ENCODE measurements around the gene PEDS1. TPM values are rescaled to one million over a fixed set of nuclear protein-coding genes. Genes with fewer than 3 reads are reported as not detected.

Gene PEDS1
- total RNA-seq, 1 experiment from 2014 or later = 37.5 TPM

GRCh38 chr20:50115041-50115512 lies 38.4 kb downstream of the PEDS1 start:
- no peak for DNase-seq
- Mint-ChIP-seq H3K4me3 (ENCODE audit: low read depth, unreplicated experiment) (peak overlapping the region; percentile 73), H3K4me1 (ENCODE audit: low read depth, unreplicated experiment) (peaks cover 60% of the 10 kb centered on the region), H3K36me3 (ENCODE audit: insufficient read depth, unreplicated experiment) (peaks cover 37% of the 10 kb centered on the region), H3K27me3 (ENCODE audit: unreplicated experiment) (no peaks in the 10 kb centered on the region), H3K27ac (ENCODE audit: unreplicated experiment) (peak overlapping the region; percentile 69), H3K9me3 (ENCODE audit: low read depth, unreplicated experiment) (no peaks in the 10 kb centered on the region)
- CTCF ChIA-PET = interaction anchor here (0.6 to 2.5 kb wide), 12 partner anchors 9 to 64 kb away, joined by 3 to 17 read pairs (median 8); partner anchors contain the start of gene PEDS1
- intact Hi-C loops (cut with micrococcal nuclease; ENCODE audit: unreplicated experiment) = no loop called here
- no peak for TF ChIP-seq CTCF (IDR thresholded peaks at IDR 0.05; ENCODE audit: unreplicated experiment)
- BruUV-seq (replicated peaks) = no TSS peak

GRCh38 chr20:50113420-50114224 lies 39.9 kb downstream of the PEDS1 start:
- Mint-ChIP-seq H3K27me3 (ENCODE audit: unreplicated experiment) (no peaks in the 10 kb centered on the region), H3K27ac (ENCODE audit: unreplicated experiment) (peak overlapping the region; percentile 77), H3K4me3 (ENCODE audit: low read depth, unreplicated experiment) (peak overlapping the region; percentile 93), H3K36me3 (ENCODE audit: insufficient read depth, unreplicated experiment) (peaks cover 37% of the 10 kb centered on the region), H3K9me3 (ENCODE audit: low read depth, unreplicated experiment) (no peaks in the 10 kb centered on the region), H3K4me1 (ENCODE audit: low read depth, unreplicated experiment) (peaks cover 69% of the 10 kb centered on the region)
- intact Hi-C loops (cut with micrococcal nuclease; ENCODE audit: unreplicated experiment) = no loop called here
- TSS peak; percentile 89 for BruUV-seq (replicated peaks)
- no peak for DNase-seq
- no peak for TF ChIP-seq CTCF (IDR thresholded peaks at IDR 0.05; ENCODE audit: unreplicated experiment)
- CTCF ChIA-PET = interaction anchor here (0.6 to 1.9 kb wide), 10 partner anchors 10 to 169 kb away, joined by 4 to 10 read pairs (median 5); partner anchors contain the start of gene PEDS1

- no TSS peak for BruUV-seq (replicated peaks)
- DNase-seq = peak; percentile 93
- Mint-ChIP-seq H3K27me3 (ENCODE audit: unreplicated experiment) (no peaks in the 10 kb centered on the region), H3K36me3 (ENCODE audit: insufficient read depth, unreplicated experiment) (peaks cover 37% of the 10 kb centered on the region), H3K4me1 (ENCODE audit: low read depth, unreplicated experiment) (peaks cover 77% of the 10 kb centered on the region), H3K9me3 (ENCODE audit: low read depth, unreplicated experiment) (no peaks in the 10 kb centered on the region), H3K27ac (ENCODE audit: unreplicated experiment) (peak within 1 kb of the TSS; percentile 77), H3K4me3 (ENCODE audit: low read depth, unreplicated experiment) (peak within 1 kb of the TSS; percentile 93)
- intact Hi-C loops (cut with micrococcal nuclease; ENCODE audit: unreplicated experiment) = no loop called here
- CTCF ChIA-PET = interaction anchor here (0.6 to 1.9 kb wide), 10 partner anchors 9 to 169 kb away, joined by 3 to 10 read pairs (median 5); partner anchors contain the start of gene PEDS1
- TF ChIP-seq CTCF (IDR thresholded peaks at IDR 0.05; ENCODE audit: unreplicated experiment) = no peak
Observed at GRCh38 chr20:50112512-50113419, 40.8 kb downstream of the PEDS1 start, which contains the start of gene UBE2V1. Gene UBE2V1, minus strand, starts transcription at chr20:50113150. Its CDS starts 22 bp downstream, at chr20:50113128.

GRCh38 chr20:50111829-50112495 lies 41.6 kb downstream of the PEDS1 start:
- Mint-ChIP-seq H3K4me3 (ENCODE audit: low read depth, unreplicated experiment) (peak overlapping the region; percentile 93), H3K27me3 (ENCODE audit: unreplicated experiment) (no peaks in the 10 kb centered on the region), H3K27ac (ENCODE audit: unreplicated experiment) (peak overlapping the region; percentile 77), H3K9me3 (ENCODE audit: low read depth, unreplicated experiment) (no peaks in the 10 kb centered on the region), H3K4me1 (ENCODE audit: low read depth, unreplicated experiment) (peaks cover 82% of the 10 kb centered on the region), H3K36me3 (ENCODE audit: insufficient read depth, unreplicated experiment) (peaks cover 37% of the 10 kb centered on the region)
- DNase-seq = no peak
- no peak for TF ChIP-seq CTCF (IDR thresholded peaks at IDR 0.05; ENCODE audit: unreplicated experiment)
- CTCF ChIA-PET = interaction anchor here (0.5 to 1.9 kb wide), 4 partner anchors 9 to 1178 kb away, joined by 3 to 10 read pairs (median 6); no protein-coding TSS in a partner anchor
- no TSS peak for BruUV-seq (replicated peaks)
- intact Hi-C loops (cut with micrococcal nuclease; ENCODE audit: unreplicated experiment) = no loop called here
